DND-41 (cell line): ENCODE data around the gene LMF1.

Experiments
- ATAC-seq: fragments of 200-7000 bp; cut with Tn5 transposase; 3 replicates; pipeline ENCODE4 v1.9.1; 2021; ENCODE audit warnings: low read depth; ENCODE audit not compliant: insufficient read depth
- DNase-seq: peaks from one replicate; pipeline ENCODE4 v3.0.0-alpha.2; 2020
- H2AFZ ChIP-seq: 2 replicates; pipeline ENCODE4 v1.6.0; 2012; ENCODE audit warnings: low read depth, low read length
- H3K27ac ChIP-seq: 2 replicates; pipeline ENCODE4 v1.5.1; 2012; ENCODE audit warnings: low read length, inconsistent platforms
- H3K27me3 ChIP-seq: fragments of 200-600 bp; sonication (generic); 2 replicates; pipeline ENCODE4 v1.6.0; 2012; ENCODE audit warnings: low read length, mild to moderate bottlenecking, inconsistent platforms; ENCODE audit not compliant: insufficient read depth, poor library complexity
- H3K36me3 ChIP-seq: 2 replicates; pipeline ENCODE4 v1.5.1; 2012; ENCODE audit warnings: low read length, inconsistent platforms; ENCODE audit not compliant: insufficient read depth
- H3K4me1 ChIP-seq: 2 replicates; pipeline ENCODE4 v1.5.1; 2012; ENCODE audit warnings: mild to moderate bottlenecking, low read length; ENCODE audit not compliant: insufficient read depth
- H3K4me2 ChIP-seq: 2 replicates; pipeline ENCODE4 v1.6.0; 2012; ENCODE audit warnings: mild to moderate bottlenecking, moderate library complexity, low read length, inconsistent platforms; ENCODE audit not compliant: insufficient read depth
- H3K4me3 ChIP-seq, 2 experiments: fragments of 200-600 bp in 1 of 2; shearing (Covaris generic) in 1 of 2; 2 replicates each; pipeline ENCODE4 v1.5.1; 2012 to 2016; ENCODE audit warnings: inconsistent platforms in 2 of 2, low read length in 2 of 2, mild to moderate bottlenecking in 2 of 2, low read depth in 1 of 2, moderate library complexity in 1 of 2
- H3K79me2 ChIP-seq: 2 replicates; pipeline ENCODE4 v1.6.0; 2012; ENCODE audit warnings: low read length, inconsistent platforms; ENCODE audit not compliant: insufficient read depth
- H3K9ac ChIP-seq: 2 replicates; pipeline ENCODE4 v1.6.0; 2012; ENCODE audit warnings: low read depth, mild to moderate bottlenecking, inconsistent platforms, low read length, moderate library complexity
- H3K9me3 ChIP-seq: 2 replicates; pipeline ENCODE4 v1.5.1; 2012; ENCODE audit warnings: low read length, moderate library complexity, mild to moderate bottlenecking, inconsistent platforms; ENCODE audit not compliant: insufficient read depth, severe bottlenecking
- H4K20me1 ChIP-seq: 2 replicates; pipeline ENCODE4 v1.6.0; 2012; ENCODE audit warnings: low read length; ENCODE audit not compliant: insufficient read depth
- CTCF ChIP-seq: IDR thresholded peaks from 2 replicates; pipeline ENCODE4 v1.5.1; 2012; ENCODE audit warnings: borderline replicate concordance, low read length, moderate library complexity, mild to moderate bottlenecking; ENCODE audit not compliant: poor library complexity, severe bottlenecking; ENCODE audit errors: extremely low read depth
- EZH2 ChIP-seq: IDR thresholded peaks from 3 replicates; pipeline ENCODE4 v1.6.1; 2012; ENCODE audit warnings: borderline replicate concordance, low read depth, mild to moderate bottlenecking, moderate library complexity, low read length, inconsistent platforms; ENCODE audit not compliant: severe bottlenecking

Gene LMF1

GRCh38 chr16:898761-899682 is 71.8 kb downstream of the LMF1 start:
- no peak overlapping the region for H3K27ac ChIP-seq
- no peaks in the 10 kb centered on the region for H3K27me3 ChIP-seq
- H4K20me1 ChIP-seq = peaks cover 4% of the 10 kb centered on the region; the same call in 1 of the 2 replicates
- no peak overlapping the region for H3K4me2 ChIP-seq
- no peak overlapping the region for H2AFZ ChIP-seq
- DNase-seq (no peak), ATAC-seq (no peak)
- no peak for TF ChIP-seq CTCF
- no peak for TF ChIP-seq EZH2
- H3K79me2 ChIP-seq = no peaks in the 10 kb centered on the region
- no peaks in the 10 kb centered on the region for H3K4me1 ChIP-seq
- no peaks in the 10 kb centered on the region for H3K36me3 ChIP-seq
- H3K4me3 ChIP-seq = no peak overlapping the region
- no peak overlapping the region for H3K9ac ChIP-seq
- H3K9me3 ChIP-seq = no peaks in the 10 kb centered on the region

GRCh38 chr16:898216-898615 is 72.6 kb downstream of the LMF1 start:
- TF ChIP-seq EZH2 (no peak), CTCF (no peak)
- no peaks in the 10 kb centered on the region for H3K79me2 ChIP-seq
- no peak overlapping the region for H2AFZ ChIP-seq
- no peaks in the 10 kb centered on the region for H3K9me3 ChIP-seq
- no peak overlapping the region for H3K27ac ChIP-seq
- no peaks in the 10 kb centered on the region for H3K27me3 ChIP-seq
- no peaks in the 10 kb centered on the region for H3K4me1 ChIP-seq
- H3K4me2 ChIP-seq = no peak overlapping the region
- H3K36me3 ChIP-seq = no peaks in the 10 kb centered on the region
- DNase-seq = no peak
- H3K4me3 ChIP-seq = no peak overlapping the region
- peaks cover 4% of the 10 kb centered on the region; the same call in 1 of the 2 replicates for H4K20me1 ChIP-seq
- no peak for ATAC-seq
- H3K9ac ChIP-seq = no peak overlapping the region

GRCh38 chr16:897701-898100 is 73.1 kb downstream of the LMF1 start:
- H3K4me2 ChIP-seq = no peak overlapping the region
- H3K4me1 ChIP-seq = no peaks in the 10 kb centered on the region
- no peaks in the 10 kb centered on the region for H3K27me3 ChIP-seq
- DNase-seq = no peak
- H3K79me2 ChIP-seq = no peaks in the 10 kb centered on the region
- H4K20me1 ChIP-seq = peaks cover 8% of the 10 kb centered on the region; the same call in 1 of the 2 replicates
- TF ChIP-seq EZH2 = no peak
- TF ChIP-seq CTCF = no peak
- H3K4me3 ChIP-seq = no peak overlapping the region
- H3K9me3 ChIP-seq = no peaks in the 10 kb centered on the region
- H3K9ac ChIP-seq = no peak overlapping the region
- no peak overlapping the region for H2AFZ ChIP-seq
- H3K27ac ChIP-seq = no peak overlapping the region
- H3K36me3 ChIP-seq = no peaks in the 10 kb centered on the region
- ATAC-seq = no peak
